Mucosa of stomach (tissue), 1 donor: Measurements from ENCODE around the gene PDZD2.

ENCODE experiments used
- H3K27me3 ChIP-seq: one replicate; pipeline ENCODE4 v1.7.0; 2013; ENCODE audit warnings: mild to moderate bottlenecking, low read length; ENCODE audit not compliant: control insufficient read depth, insufficient read depth
- H3K36me3 ChIP-seq: one replicate; pipeline ENCODE4 v1.7.0; 2013; ENCODE audit warnings: low read length; ENCODE audit not compliant: control insufficient read depth, insufficient read depth
- H3K4me1 ChIP-seq: one replicate; pipeline ENCODE4 v1.7.0; 2013; ENCODE audit warnings: mild to moderate bottlenecking, low read length; ENCODE audit not compliant: control insufficient read depth, insufficient read depth
- H3K4me3 ChIP-seq: one replicate; pipeline ENCODE4 v1.7.0; 2013; ENCODE audit warnings: low read length
- H3K9ac ChIP-seq: one replicate; pipeline ENCODE4 v1.7.0; 2013; ENCODE audit warnings: mild to moderate bottlenecking, low read length, moderate library complexity
- H3K9me3 ChIP-seq: one replicate; pipeline ENCODE4 v1.7.0; 2013; ENCODE audit warnings: mild to moderate bottlenecking, low read length, moderate library complexity; ENCODE audit not compliant: control insufficient read depth
- donor health status: Pancreatic carcinoma.

Gene PDZD2

GRCh38 chr5:31987985-31988710 lies 349.2 kb downstream of the PDZD2 start:
- Histone ChIP-seq H3K4me3 (no peak overlapping the region), H3K9me3 (no peaks in the 10 kb centered on the region), H3K27me3 (no peaks in the 10 kb centered on the region), H3K36me3 (no peaks in the 10 kb centered on the region), H3K9ac (no peak overlapping the region), H3K4me1 (peaks cover 3% of the 10 kb centered on the region)

GRCh38 chr5:31990081-31990650 lies 351.2 kb downstream of the PDZD2 start:
- Histone ChIP-seq H3K27me3 (no peaks in the 10 kb centered on the region), H3K9ac (no peak overlapping the region), H3K4me3 (no peak overlapping the region), H3K36me3 (no peaks in the 10 kb centered on the region), H3K4me1 (peaks cover 3% of the 10 kb centered on the region), H3K9me3 (no peaks in the 10 kb centered on the region)

GRCh38 chr5:31990701-31991110 lies 351.8 kb downstream of the PDZD2 start:
- no peak overlapping the region for H3K9ac ChIP-seq
- H3K4me3 ChIP-seq: no peak overlapping the region
- no peaks in the 10 kb centered on the region for H3K36me3 ChIP-seq

DNA sequence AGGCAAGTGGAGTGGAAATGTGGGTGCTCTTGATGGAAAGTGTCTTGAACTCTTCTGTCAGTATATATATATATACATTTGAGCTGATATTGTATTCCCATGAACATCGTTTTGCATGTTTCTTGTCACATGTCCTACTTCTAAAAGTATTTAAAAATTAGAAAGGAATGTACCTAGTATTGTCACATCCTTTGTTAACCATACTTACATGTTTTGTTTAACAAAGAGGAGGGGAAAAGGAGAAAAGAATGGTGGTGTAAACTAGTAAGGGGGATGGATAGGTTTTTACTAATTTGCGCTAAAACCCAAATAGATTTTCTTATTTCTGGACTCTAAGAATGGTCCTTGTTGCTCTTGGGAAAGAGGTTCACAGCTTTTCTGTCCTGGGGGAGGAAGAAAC lies 353.4 kb downstream of the PDZD2 start:
- Histone ChIP-seq H3K27me3 (no peaks in the 10 kb centered on the region), H3K9ac (no peak overlapping the region), H3K9me3 (no peaks in the 10 kb centered on the region), H3K36me3 (no peaks in the 10 kb centered on the region), H3K4me1 (peaks cover 3% of the 10 kb centered on the region), H3K4me3 (no peak overlapping the region)

More at GRCh38 chr5:31990701-31991110, 351.8 kb downstream of the PDZD2 start:
- H3K4me1 ChIP-seq: peaks cover 3% of the 10 kb centered on the region
- H3K9me3 ChIP-seq: no peaks in the 10 kb centered on the region
- H3K27me3 ChIP-seq: no peaks in the 10 kb centered on the region

- no peaks in the 10 kb centered on the region for H3K36me3 ChIP-seq
- H3K27me3 ChIP-seq: no peaks in the 10 kb centered on the region
- H3K9me3 ChIP-seq: no peaks in the 10 kb centered on the region
- no peak overlapping the region for H3K4me3 ChIP-seq
- H3K9ac ChIP-seq: no peak overlapping the region
- peaks cover 3% of the 10 kb centered on the region for H3K4me1 ChIP-seq
Measured at GRCh38 chr5:31993165-31993961, 354.4 kb downstream of the PDZD2 start.

GRCh38 chr5:31995006-31995405 lies 356.1 kb downstream of the PDZD2 start:
- Histone ChIP-seq H3K4me3 (no peak overlapping the region), H3K9me3 (no peaks in the 10 kb centered on the region), H3K4me1 (peaks cover 3% of the 10 kb centered on the region), H3K27me3 (no peaks in the 10 kb centered on the region), H3K36me3 (no peaks in the 10 kb centered on the region), H3K9ac (no peak overlapping the region)

DNA sequence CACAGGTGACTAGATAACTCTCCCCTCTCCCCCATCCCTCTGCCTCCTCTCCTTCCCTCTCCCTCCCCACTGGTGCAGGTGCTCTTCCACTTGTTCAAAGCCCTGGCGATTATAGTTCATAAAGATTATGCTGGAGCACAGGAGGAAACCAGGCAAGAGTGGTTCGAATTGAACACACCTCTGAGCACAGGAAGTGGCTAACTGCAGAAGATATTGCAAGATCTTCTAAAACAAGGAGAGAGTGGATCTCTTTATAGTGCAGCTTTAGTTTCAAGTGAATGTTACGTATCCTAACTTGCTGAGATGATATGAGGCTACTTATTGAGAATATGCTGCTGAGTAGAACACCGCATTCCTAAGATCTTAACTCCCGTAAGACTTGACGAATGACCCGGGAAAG lies 356.8 kb downstream of the PDZD2 start:
- Histone ChIP-seq H3K27me3 (no peaks in the 10 kb centered on the region), H3K9me3 (no peaks in the 10 kb centered on the region), H3K36me3 (no peaks in the 10 kb centered on the region), H3K4me3 (no peak overlapping the region), H3K4me1 (no peaks in the 10 kb centered on the region), H3K9ac (no peak overlapping the region)

DNA sequence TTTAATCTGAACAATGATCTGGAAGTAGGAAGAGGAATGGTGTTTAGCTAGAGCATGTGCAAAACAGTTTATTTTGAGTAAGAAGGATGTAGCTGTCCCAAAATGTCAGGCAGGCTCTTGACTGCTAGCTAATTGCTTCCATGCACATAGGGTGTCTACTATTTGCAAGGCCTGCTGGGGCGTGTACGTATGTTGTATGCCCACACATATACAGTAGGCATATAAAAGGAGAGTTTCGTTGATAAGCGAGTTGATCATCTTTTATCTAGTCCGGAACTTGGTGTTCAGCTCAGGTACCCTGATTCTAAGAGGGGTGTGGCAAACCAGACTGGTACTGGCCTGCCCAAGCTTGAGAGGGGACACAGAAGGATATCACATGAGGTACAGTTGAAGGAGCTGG lies 358.0 kb downstream of the PDZD2 start:
- Histone ChIP-seq H3K9ac (no peak overlapping the region), H3K9me3 (no peaks in the 10 kb centered on the region), H3K36me3 (no peaks in the 10 kb centered on the region), H3K27me3 (no peaks in the 10 kb centered on the region), H3K4me3 (no peak overlapping the region), H3K4me1 (no peaks in the 10 kb centered on the region)

- no peaks in the 10 kb centered on the region for H3K9me3 ChIP-seq
- no peaks in the 10 kb centered on the region for H3K36me3 ChIP-seq
- H3K9ac ChIP-seq: no peak overlapping the region
- H3K4me1 ChIP-seq: no peaks in the 10 kb centered on the region
- H3K27me3 ChIP-seq: no peaks in the 10 kb centered on the region
- H3K4me3 ChIP-seq: no peak overlapping the region
Measured at GRCh38 chr5:31999470-31999869, 360.5 kb downstream of the PDZD2 start.

DNA sequence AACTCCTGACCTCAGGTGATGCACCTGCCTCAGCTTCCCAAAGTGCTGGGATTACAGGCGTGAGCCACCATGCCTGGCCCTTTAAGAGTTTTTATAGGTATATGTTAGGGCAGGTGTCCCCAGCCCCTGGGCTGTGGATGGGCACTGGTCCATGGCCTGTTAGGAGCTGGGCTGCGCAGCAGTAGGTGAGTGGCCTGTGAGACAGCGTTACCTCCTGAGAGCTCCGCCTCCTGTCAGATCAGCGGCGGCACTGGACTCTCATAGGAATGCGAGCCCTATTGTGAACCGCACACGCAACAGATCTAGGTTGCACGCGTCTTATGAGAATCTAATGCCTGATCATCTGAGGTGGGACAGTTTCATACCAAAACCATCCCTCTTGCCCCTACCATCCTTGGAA lies 361.8 kb downstream of the PDZD2 start:
- Histone ChIP-seq H3K9ac (no peak overlapping the region), H3K27me3 (no peaks in the 10 kb centered on the region), H3K4me3 (no peak overlapping the region), H3K36me3 (no peaks in the 10 kb centered on the region), H3K4me1 (no peaks in the 10 kb centered on the region), H3K9me3 (no peaks in the 10 kb centered on the region)

DNA sequence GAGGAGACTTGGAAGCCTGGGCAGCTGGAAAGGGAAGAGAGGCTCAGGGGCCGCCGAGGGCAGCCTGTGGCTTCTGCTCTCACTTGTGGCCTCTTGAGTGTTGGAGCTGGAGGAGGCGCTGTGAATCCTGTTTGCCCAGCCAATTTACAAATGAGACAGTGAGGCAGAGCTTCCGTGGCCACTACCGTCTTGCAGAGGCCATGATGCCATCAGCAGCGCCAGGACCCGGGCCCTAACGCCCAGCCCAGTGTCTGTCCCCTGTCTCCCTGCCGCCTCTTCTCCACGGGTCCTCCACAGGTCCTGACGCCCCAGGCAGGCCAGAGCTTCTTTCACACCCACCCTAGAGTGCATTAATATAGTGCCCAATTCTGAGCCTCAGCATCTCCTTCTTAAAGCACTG lies 362.4 kb downstream of the PDZD2 start:
- H3K4me3 ChIP-seq: no peak overlapping the region
- H3K9ac ChIP-seq: no peak overlapping the region
- H3K36me3 ChIP-seq: no peaks in the 10 kb centered on the region
- H3K9me3 ChIP-seq: no peaks in the 10 kb centered on the region
- no peaks in the 10 kb centered on the region for H3K27me3 ChIP-seq
- H3K4me1 ChIP-seq: no peaks in the 10 kb centered on the region

DNA sequence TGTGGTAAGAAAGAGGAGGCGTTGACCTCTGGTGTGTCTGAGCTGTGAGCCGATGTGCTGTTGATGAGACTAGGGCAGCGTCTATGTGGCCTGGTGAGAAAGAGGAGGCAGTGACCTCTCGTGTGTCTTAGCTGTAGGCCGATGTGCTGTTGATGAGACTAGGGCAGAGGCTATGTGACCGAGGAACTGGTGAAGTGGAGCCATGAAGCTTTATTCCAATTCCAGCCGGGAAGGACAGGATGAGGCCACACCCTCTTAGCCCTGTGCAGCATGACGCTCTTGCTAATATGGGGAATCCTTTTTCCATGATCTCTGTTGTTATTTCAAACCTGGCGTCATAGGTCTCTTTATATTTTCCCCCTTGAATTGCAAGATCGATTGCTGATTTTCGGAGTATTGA lies 362.8 kb downstream of the PDZD2 start:
- Histone ChIP-seq H3K9me3 (no peaks in the 10 kb centered on the region), H3K4me3 (no peak overlapping the region), H3K9ac (no peak overlapping the region)

More for the DNA sequence above, 362.8 kb downstream of the PDZD2 start:
- H3K4me1 ChIP-seq: no peaks in the 10 kb centered on the region
- H3K27me3 ChIP-seq: no peaks in the 10 kb centered on the region
- H3K36me3 ChIP-seq: no peaks in the 10 kb centered on the region
